ENCODE data around the gene CLPTM1L.
"Not testable (repeated sequence)": the region's sequence is repeated elsewhere in the genome, so short reads cannot be mapped to it uniquely, and the experiment has no call there.

Gene CLPTM1L

GRCh38 chr5:1346627-1347440 is 1.9 kb upstream of the CLPTM1L start:
- TF ChIP-seq, protein P1, sequence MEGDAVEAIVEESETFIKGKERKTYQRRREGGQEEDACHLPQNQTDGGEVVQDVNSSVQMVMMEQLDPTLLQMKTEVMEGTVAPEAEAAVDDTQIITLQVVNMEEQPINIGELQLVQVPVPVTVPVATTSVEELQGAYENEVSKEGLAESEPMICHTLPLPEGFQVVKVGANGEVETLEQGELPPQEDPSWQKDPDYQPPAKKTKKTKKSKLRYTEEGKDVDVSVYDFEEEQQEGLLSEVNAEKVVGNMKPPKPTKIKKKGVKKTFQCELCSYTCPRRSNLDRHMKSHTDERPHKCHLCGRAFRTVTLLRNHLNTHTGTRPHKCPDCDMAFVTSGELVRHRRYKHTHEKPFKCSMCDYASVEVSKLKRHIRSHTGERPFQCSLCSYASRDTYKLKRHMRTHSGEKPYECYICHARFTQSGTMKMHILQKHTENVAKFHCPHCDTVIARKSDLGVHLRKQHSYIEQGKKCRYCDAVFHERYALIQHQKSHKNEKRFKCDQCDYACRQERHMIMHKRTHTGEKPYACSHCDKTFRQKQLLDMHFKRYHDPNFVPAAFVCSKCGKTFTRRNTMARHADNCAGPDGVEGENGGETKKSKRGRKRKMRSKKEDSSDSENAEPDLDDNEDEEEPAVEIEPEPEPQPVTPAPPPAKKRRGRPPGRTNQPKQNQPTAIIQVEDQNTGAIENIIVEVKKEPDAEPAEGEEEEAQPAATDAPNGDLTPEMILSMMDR (conservative IDR thresholded peaks at IDR 0.05; ENCODE audit: low read depth, low read length), result no peak

DNA sequence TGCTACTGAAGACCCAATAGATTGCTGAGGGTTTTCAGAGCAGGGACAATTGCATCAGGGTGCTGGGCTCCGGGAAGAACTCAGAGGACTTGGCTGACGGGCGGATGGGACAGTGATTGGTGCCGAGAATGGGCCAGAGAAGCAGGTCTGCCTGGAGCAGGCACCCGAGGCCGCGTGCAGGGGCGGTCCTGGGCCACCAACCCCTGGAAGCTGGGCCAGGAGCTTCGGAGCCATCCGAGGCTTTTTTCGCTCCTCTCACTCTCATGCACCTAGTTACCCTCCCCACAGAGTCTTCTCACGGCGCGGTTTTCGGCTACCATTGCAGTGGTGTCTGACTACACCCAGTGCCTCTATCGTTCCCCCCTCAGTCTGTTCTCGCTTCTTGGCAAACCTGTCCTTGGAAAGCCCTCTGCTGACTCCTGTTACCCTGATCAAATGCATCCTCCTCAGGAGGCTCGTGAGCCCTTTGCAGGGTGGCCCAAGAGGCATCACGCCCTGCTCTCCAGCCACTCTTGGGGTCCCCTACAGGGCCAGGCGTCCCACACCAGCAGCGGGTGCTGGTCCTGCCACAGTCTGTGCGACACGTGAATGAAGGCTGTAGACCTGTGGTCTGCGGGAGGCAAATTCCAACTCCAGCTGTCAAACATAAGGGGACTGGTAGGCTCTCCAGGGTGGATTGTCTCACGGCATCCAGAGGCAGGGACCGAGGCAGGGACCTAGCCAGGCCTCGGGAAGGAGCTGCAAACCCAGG is 1.2 kb upstream of the CLPTM1L start:
- H3K27me3 ChIP-seq (ENCODE audit: insufficient read depth, low read depth), result no peaks in the 10 kb centered on the region
- H3K79me2 ChIP-seq (ENCODE audit: insufficient read depth, low read depth), result peaks cover 47% of the 10 kb centered on the region
- H3K4me1 ChIP-seq (ENCODE audit: low read depth, poor library complexity, severe bottlenecking), result peaks cover 25% of the 10 kb centered on the region
- no peak overlapping the region for H3K4me3 ChIP-seq (IDR thresholded peaks at IDR 0.05; ENCODE audit: insufficient read depth, low read depth, low read length)
- TF ChIP-seq, protein P1 (conservative IDR thresholded peaks at IDR 0.05; ENCODE audit: low read depth, low read length), result no peak
- H2AFZ ChIP-seq (ENCODE audit: low read depth), result peak overlapping the region; percentile 61; the same call in 1 of the 2 replicates
- no peaks in the 10 kb centered on the region for H4K20me1 ChIP-seq (ENCODE audit: insufficient read depth)
- peaks cover 10% of the 10 kb centered on the region; the same call in 1 of the 2 replicates for H3K36me3 ChIP-seq (ENCODE audit: insufficient read depth)
- peak overlapping the region; percentile 100 for H3K4me2 ChIP-seq
- no peak overlapping the region for H3K27ac ChIP-seq
- peak overlapping the region; percentile 71; the same call in 1 of the 2 replicates for H3K9ac ChIP-seq

More at GRCh38 chr5:1346627-1347440, 1.9 kb upstream of the CLPTM1L start:
- Histone ChIP-seq H4K20me1 (ENCODE audit: insufficient read depth) (no peaks in the 10 kb centered on the region), H3K27ac (no peak overlapping the region), H3K9ac (no peak overlapping the region), H3K4me3 (IDR thresholded peaks at IDR 0.05; ENCODE audit: insufficient read depth, low read depth, low read length) (no peak overlapping the region), H3K36me3 (ENCODE audit: insufficient read depth) (peaks cover 2% of the 10 kb centered on the region; the same call in 1 of the 2 replicates), H3K4me1 (ENCODE audit: low read depth, poor library complexity, severe bottlenecking) (peaks cover 24% of the 10 kb centered on the region), H3K79me2 (ENCODE audit: insufficient read depth, low read depth) (peaks cover 39% of the 10 kb centered on the region), H2AFZ (ENCODE audit: low read depth) (no peak overlapping the region), H3K4me2 (no peak overlapping the region), H3K27me3 (ENCODE audit: insufficient read depth, low read depth) (no peaks in the 10 kb centered on the region)

DNA sequence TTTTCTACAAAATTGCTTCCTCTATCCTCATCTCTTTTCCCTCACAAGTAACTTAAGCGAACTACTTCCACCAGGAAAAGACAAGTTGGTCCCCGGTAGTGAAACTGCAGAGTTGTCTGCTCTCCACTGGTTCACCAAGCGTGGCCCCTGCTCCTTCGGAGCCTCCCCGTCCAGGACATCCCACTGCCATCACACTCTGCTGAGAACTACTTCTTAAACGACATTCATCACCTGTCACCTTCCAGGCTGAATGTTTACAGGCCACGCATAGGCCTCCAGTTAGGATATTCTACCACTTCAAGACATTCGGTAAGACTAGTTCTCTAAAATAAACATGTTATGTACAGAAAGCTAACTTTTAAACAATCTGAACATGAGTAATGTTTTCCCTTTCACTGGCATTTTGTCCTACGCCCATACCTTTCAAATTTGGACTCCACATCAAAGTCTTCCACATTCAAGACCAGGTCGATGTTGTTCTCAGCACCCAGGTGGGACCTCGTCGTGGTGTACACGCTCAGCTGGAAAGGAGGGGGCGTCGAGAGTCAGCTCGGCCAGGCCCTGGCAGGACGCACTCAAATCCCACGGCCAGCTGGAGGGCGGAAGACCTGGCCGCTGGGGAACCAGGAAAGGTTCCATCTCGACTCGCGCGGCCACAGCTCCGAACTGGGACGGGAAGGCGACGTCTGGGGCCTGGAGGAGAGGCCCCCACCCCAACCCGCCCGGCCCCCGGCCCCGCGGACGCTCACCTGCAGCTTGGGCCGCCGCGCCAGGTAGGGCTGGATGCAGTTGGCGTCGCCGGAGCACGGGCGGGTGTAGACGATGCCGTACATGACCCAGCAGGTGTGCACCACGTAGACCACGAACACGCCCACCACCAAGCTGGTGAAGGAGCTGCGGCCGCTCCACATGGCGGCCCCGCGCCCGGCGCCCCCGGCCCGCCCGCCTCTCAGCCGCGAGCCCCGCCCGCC is 683 bp downstream of the CLPTM1L start:
- H3K27me3 ChIP-seq (ENCODE audit: insufficient read depth, low read depth), result no peaks in the 10 kb centered on the region
- peak overlapping the region; percentile 67; the same call in 1 of the 2 replicates for H3K9ac ChIP-seq
- peaks cover 25% of the 10 kb centered on the region for H3K4me1 ChIP-seq (ENCODE audit: low read depth, poor library complexity, severe bottlenecking)
- TF ChIP-seq, protein P1 (conservative IDR thresholded peaks at IDR 0.05; ENCODE audit: low read depth, low read length), result no peak
- H3K4me2 ChIP-seq, result peak overlapping the region; percentile 81
- H3K36me3 ChIP-seq (ENCODE audit: insufficient read depth), result peaks cover 21% of the 10 kb centered on the region; the same call in 1 of the 2 replicates
- no peak overlapping the region for H2AFZ ChIP-seq (ENCODE audit: low read depth)
- no peaks in the 10 kb centered on the region for H4K20me1 ChIP-seq (ENCODE audit: insufficient read depth)
- peaks cover 64% of the 10 kb centered on the region for H3K79me2 ChIP-seq (ENCODE audit: insufficient read depth, low read depth)
- H3K4me3 ChIP-seq (IDR thresholded peaks at IDR 0.05; ENCODE audit: insufficient read depth, low read depth, low read length), result peak overlapping the region; percentile 65
- H3K27ac ChIP-seq, result peak overlapping the region; percentile 20

DNA sequence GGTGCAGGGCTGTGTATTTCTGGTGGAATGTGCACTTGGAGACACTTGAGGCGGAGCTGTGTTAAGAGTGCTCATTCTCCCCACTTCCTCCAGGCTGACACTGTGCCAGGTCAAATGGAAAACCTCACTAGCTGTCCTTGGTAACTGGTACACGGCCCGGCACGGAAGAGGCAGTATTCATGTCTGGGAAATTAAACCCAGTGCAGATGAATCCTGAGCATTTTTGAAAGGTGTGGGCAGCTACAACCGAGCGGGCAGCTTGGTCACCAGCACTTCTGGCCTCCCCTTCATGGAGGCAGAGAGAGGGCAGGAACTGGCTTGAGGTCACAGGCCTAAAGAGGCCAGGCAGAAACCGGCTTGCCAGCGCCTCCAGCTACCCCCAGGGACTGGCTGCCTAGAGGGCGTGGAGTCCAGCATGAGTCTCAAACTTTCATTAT is 1.6 kb downstream of the CLPTM1L start:
- Histone ChIP-seq H3K79me2 (ENCODE audit: insufficient read depth, low read depth) (peaks cover 72% of the 10 kb centered on the region), H3K9ac (peak overlapping the region; percentile 67; the same call in 1 of the 2 replicates), H3K4me1 (ENCODE audit: low read depth, poor library complexity, severe bottlenecking) (peaks cover 25% of the 10 kb centered on the region), H3K4me3 (IDR thresholded peaks at IDR 0.05; ENCODE audit: insufficient read depth, low read depth, low read length) (peak overlapping the region; percentile 65), H4K20me1 (ENCODE audit: insufficient read depth) (no peaks in the 10 kb centered on the region), H3K4me2 (peak overlapping the region; percentile 81), H3K27me3 (ENCODE audit: insufficient read depth, low read depth) (no peaks in the 10 kb centered on the region), H3K27ac (peak overlapping the region; percentile 20; the same call in 1 of the 2 replicates), H3K36me3 (ENCODE audit: insufficient read depth) (peaks cover 21% of the 10 kb centered on the region; the same call in 1 of the 2 replicates), H2AFZ (ENCODE audit: low read depth) (no peak overlapping the region)
- TF ChIP-seq, protein P1 (conservative IDR thresholded peaks at IDR 0.05; ENCODE audit: low read depth, low read length), result no peak

- H2AFZ ChIP-seq (ENCODE audit: low read depth); H3K4me3 ChIP-seq (IDR thresholded peaks at IDR 0.05; ENCODE audit: insufficient read depth, low read depth, low read length); H3K27me3 ChIP-seq (ENCODE audit: insufficient read depth, low read depth); H3K9ac ChIP-seq; H4K20me1 ChIP-seq (ENCODE audit: insufficient read depth): not testable (repeated sequence)
- Histone ChIP-seq H3K4me1 (ENCODE audit: low read depth, poor library complexity, severe bottlenecking) (peaks cover 25% of the 10 kb centered on the region), H3K79me2 (ENCODE audit: insufficient read depth, low read depth) (peaks cover 78% of the 10 kb centered on the region), H3K36me3 (ENCODE audit: insufficient read depth) (peaks cover 24% of the 10 kb centered on the region; the same call in 1 of the 2 replicates), H3K27ac (peak overlapping the region; percentile 4; the same call in 1 of the 2 replicates), H3K4me2 (peak overlapping the region; percentile 81; the same call in 1 of the 2 replicates)
Measured at GRCh38 chr5:1342711-1343110, 2.2 kb downstream of the CLPTM1L start.
